Measurements from ENCODE around the gene HEATR5A. TPM values are rescaled to one million over a fixed set of nuclear protein-coding genes. Genes with fewer than 3 reads are reported as not detected.

Gene HEATR5A
- total RNA-seq, 4 donors from 2014 or later = 15.3 to 58.4 (median 38.5) TPM

GRCh38 chr14:31411218-31411727 lies 9.1 kb downstream of the HEATR5A start:
- in situ Hi-C loops (cut with MboI; ENCODE audit: low pct_ligation_motif_present in 1 of 4, low pct_unique_long_range_greater_than_20kb in 1 of 4, low sequenced_read_pairs in 3 of 4) = no loop called here
- no peak for DNase-seq
- Histone ChIP-seq H3K27ac (peak overlapping the region in 1 of 4 donors; percentile 0), H3K4me3 (no peak overlapping the region), H3K36me3 (no peaks in the 10 kb centered on the region), H3K9me3 (no peaks in the 10 kb centered on the region), H3K27me3 (no peaks in the 10 kb centered on the region), H3K4me1 (peaks cover 0 to 41% (median 5%) of the 10 kb centered on the region in 4 donors)
- 13 to 33% methylated on average over 2 of the region's 2 CpGs for WGBS, 2 donors (ENCODE audit: low coverage in 1 of 2)
- intact Hi-C loops (cut with DNase I; ENCODE audit: low total_unique reads) = loop anchor here (10.0 kb wide), 1 partner anchor 844 kb away; no protein-coding TSS in a partner anchor
- TF ChIP-seq POLR2AphosphoS5 (IDR thresholded peaks at IDR 0.05) = no peak
- TF ChIP-seq EP300 (IDR thresholded peaks at IDR 0.05; ENCODE audit: low read depth) = no peak
- TF ChIP-seq CTCF (IDR thresholded peaks at IDR 0.05) = no peak
- TF ChIP-seq POLR2A (IDR thresholded peaks at IDR 0.05) = no peak

- intact Hi-C loops (cut with DNase I; ENCODE audit: low total_unique reads) = loop anchor here (10.0 kb wide), 1 partner anchor 845 kb away; no protein-coding TSS in a partner anchor
- no peak for TF ChIP-seq CTCF (IDR thresholded peaks at IDR 0.05)
- TF ChIP-seq POLR2A (IDR thresholded peaks at IDR 0.05) = no peak
- TF ChIP-seq EP300 (IDR thresholded peaks at IDR 0.05; ENCODE audit: low read depth) = no peak
- no peak for TF ChIP-seq POLR2AphosphoS5 (IDR thresholded peaks at IDR 0.05)
These were observed 10.2 kb downstream of the HEATR5A start for GRCh38 chr14:31410048-31410650.

GRCh38 chr14:31408421-31408820 lies 11.9 kb downstream of the HEATR5A start:
- H3K27ac ChIP-seq = no peak overlapping the region
- no peaks in the 10 kb centered on the region for H3K27me3 ChIP-seq
- no peak overlapping the region for H3K4me3 ChIP-seq
- peaks cover 0 to 37% (median 11%) of the 10 kb centered on the region in 4 donors for H3K4me1 ChIP-seq
- 95 to 100% methylated on average over 1 of the region's 1 CpG for WGBS, 2 donors (ENCODE audit: low coverage in 1 of 2)
- no peak for DNase-seq
- intact Hi-C loops (cut with DNase I; ENCODE audit: low total_unique reads) (no loop called here), in situ Hi-C loops (cut with MboI; ENCODE audit: low pct_ligation_motif_present in 1 of 4, low pct_unique_long_range_greater_than_20kb in 1 of 4, low sequenced_read_pairs in 3 of 4) (no loop called here)
- TF ChIP-seq CTCF (IDR thresholded peaks at IDR 0.05) (no peak), POLR2A (IDR thresholded peaks at IDR 0.05) (no peak), EP300 (IDR thresholded peaks at IDR 0.05; ENCODE audit: low read depth) (no peak), POLR2AphosphoS5 (IDR thresholded peaks at IDR 0.05) (no peak)
- no peaks in the 10 kb centered on the region for H3K9me3 ChIP-seq
- H3K36me3 ChIP-seq = no peaks in the 10 kb centered on the region

More at GRCh38 chr14:31410048-31410650, 10.2 kb downstream of the HEATR5A start:
- Histone ChIP-seq H3K27ac (peak overlapping the region in 1 of 4 donors; percentile 24), H3K9me3 (no peaks in the 10 kb centered on the region), H3K36me3 (no peaks in the 10 kb centered on the region), H3K27me3 (no peaks in the 10 kb centered on the region), H3K4me3 (no peak overlapping the region), H3K4me1 (peaks cover 0 to 45% (median 11%) of the 10 kb centered on the region in 4 donors)
- WGBS, 2 donors (ENCODE audit: low coverage in 1 of 2) = 71 to 84% methylated on average over 3 of the region's 3 CpGs
- in situ Hi-C loops (cut with MboI; ENCODE audit: low pct_ligation_motif_present in 1 of 4, low pct_unique_long_range_greater_than_20kb in 1 of 4, low sequenced_read_pairs in 3 of 4) = no loop called here
- no peak for DNase-seq

- no peaks in the 10 kb centered on the region for H3K27me3 ChIP-seq
- intact Hi-C loops (cut with DNase I; ENCODE audit: low total_unique reads) (no loop called here), in situ Hi-C loops (cut with MboI; ENCODE audit: low pct_ligation_motif_present in 1 of 4, low pct_unique_long_range_greater_than_20kb in 1 of 4, low sequenced_read_pairs in 3 of 4) (no loop called here)
- H3K27ac ChIP-seq = peak overlapping the region in 1 of 4 donors; percentile 6
- no peak overlapping the region for H3K4me3 ChIP-seq
- H3K36me3 ChIP-seq = no peaks in the 10 kb centered on the region
- DNase-seq = no peak
- H3K4me1 ChIP-seq = peaks cover 0 to 49% (median 14%) of the 10 kb centered on the region in 4 donors
- TF ChIP-seq POLR2A (IDR thresholded peaks at IDR 0.05) (no peak), CTCF (IDR thresholded peaks at IDR 0.05) (no peak), EP300 (IDR thresholded peaks at IDR 0.05; ENCODE audit: low read depth) (no peak), POLR2AphosphoS5 (IDR thresholded peaks at IDR 0.05) (no peak)
- H3K9me3 ChIP-seq = no peaks in the 10 kb centered on the region
- 61 to 64% methylated on average over 4 of the region's 4 CpGs for WGBS, 2 donors (ENCODE audit: low coverage in 1 of 2)
These were observed 14.6 kb downstream of the HEATR5A start for GRCh38 chr14:31405599-31406232.

Data from transverse colon (tissue), 4 donors.